Pancreas (tissue), 10 donors: ENCODE measurements around the gene SSTR1. TPM values are rescaled to one million over a fixed set of nuclear protein-coding genes. Genes with fewer than 3 reads are reported as not detected.
A peak's percentile ranks its signal among the peaks of the same experiment; 100 is the strongest.

Experiments used
- ATAC-seq, 4 donors: fragments of 200-7000 bp; cut with Tn5 transposase; one replicate each; pipeline versions ENCODE4 v1.8.0 to v1.9.1; 2020; ENCODE audit warnings: mild to moderate bottlenecking in 4 of 4, moderate library complexity in 4 of 4
- DNase-seq, 6 donors: peaks; one replicate each; pipeline ENCODE4 v3.0.0-alpha.2; 2020
- FAIRE-seq: peaks from 2 replicates; lab custom pipeline; 2012; peaks lifted over from hg19 to GRCh38; lab: Jason Lieb, UNC
- H3K27ac ChIP-seq, 4 donors: fragments of 200-600 bp; sonication (generic); 1 replicate in 3 of 4; 2 replicates in 1 of 4; pipeline versions ENCODE4 v1.5.0 to v1.8.0; 2020
- H3K27me3 ChIP-seq, 4 donors: fragments of 200-600 bp; one replicate each; pipeline ENCODE4 v1.8.0; 2021
- H3K36me3 ChIP-seq, 3 donors: fragments of 200-600 bp; sonication (generic) in 1 of 3; one replicate each; pipeline versions ENCODE4 v1.5.0 to v1.8.0; 2020 to 2021
- H3K4me1 ChIP-seq, 3 donors: fragments of 200-600 bp; one replicate each; pipeline ENCODE4 v1.8.0; 2021
- H3K4me3 ChIP-seq, 4 donors: fragments of 200-600 bp; sonication (generic) in 2 of 4; one replicate each; pipeline versions ENCODE4 v1.5.0 to v1.8.0; 2020 to 2021
- H3K9me3 ChIP-seq, 4 donors: fragments of 200-600 bp; one replicate each; pipeline ENCODE4 v1.8.0; 2021
- CTCF ChIP-seq, 4 donors: fragments of 200-600 bp; sonication (generic) in 3 of 4; IDR thresholded peaks; one replicate each; pipeline versions ENCODE4 v1.5.0 to v1.8.0; 2021; ENCODE audit warnings: antibody characterized with exemption in 4 of 4
- WGBS, 2 donors: extraction: QIAGEN DNeasy Blood & Tissue Kit; methylation state at CpG; one replicate each; pipeline ENCODE4 v1.1.7; 2013; 5-methylcytosine and 5-hydroxymethylcytosine counted together
- intact Hi-C, 3 donors: fragments of 100-400 bp; cut with DNase I; formaldehyde crosslinking; loops; one replicate each; pipeline versions ENCODE4 v1.11.1 to v1.14.2; 2022
- polyA plus RNA-seq, 2 donors: library from polyadenylated mRNA; stranded (reverse); fragments of 200-250 nt; gene quantifications; one replicate each; pipeline ENCODE4 v1.2.3, GENCODE V29; 2013
- total RNA-seq, 6 donors: library from RNA; stranded (reverse); fragmentation: NEBNext Ultra II Directional in 4 of 6; extraction: Animal tissue kit (Norgen Biotek cat#: 25700) in 4 of 6; gene quantifications; one replicate each; pipeline versions ENCODE4 v1.2.1 to v1.2.4, GENCODE V29; 2021 to 2023
- donor health status: healthy with polysubstance abuse.
- donor health status: DM: no; HTN: no; CAD: no; lungs with moderate emphysema.
- donor health status: DM: no; HTN: no; CAD: no.
- donor health status: control.
- donor health status: control.
- donor health status: Bipolar disorder and iron deficiency.
- donor health status: DM: yes; HTN: yes; CAD: no.
- donor health status: DM: no; HTN: no; CAD: no.
- donor health status: DM: no; HTN: no; CAD: no.
- donor health status: DM: yes; HTN: yes; CAD: no.

The SSTR1 gene
- total and polyA plus RNA-seq, 8 donors: 0.95 to 8.1 (median 2.1) TPM

- H3K4me1 ChIP-seq: no peaks in the 10 kb centered on the region
- no peaks in the 10 kb centered on the region for H3K27me3 ChIP-seq
- ATAC-seq: no peak
- no peak overlapping the region for H3K27ac ChIP-seq
- no peak for DNase-seq
- intact Hi-C loops: no loop called here
- no peaks in the 10 kb centered on the region for H3K36me3 ChIP-seq
- H3K4me3 ChIP-seq: no peak overlapping the region
- H3K9me3 ChIP-seq: no peaks in the 10 kb centered on the region
- FAIRE-seq: no peak
- no peak for TF ChIP-seq CTCF (IDR thresholded peaks at IDR 0.05)
Observed at GRCh38 chr14:38238878-38239277, 31.2 kb downstream of the SSTR1 start.

GRCh38 chr14:38243696-38244240 is 36.1 kb downstream of the SSTR1 start:
- no peak for ATAC-seq
- Histone ChIP-seq H3K9me3 (no peaks in the 10 kb centered on the region), H3K27ac (no peak overlapping the region), H3K36me3 (no peaks in the 10 kb centered on the region), H3K4me1 (no peaks in the 10 kb centered on the region), H3K4me3 (no peak overlapping the region), H3K27me3 (no peaks in the 10 kb centered on the region)
- WGBS, 2 donors: 77 to 81% methylated on average over 1 of the region's 1 CpG
- no peak for DNase-seq
- intact Hi-C loops: no loop called here
- no peak for TF ChIP-seq CTCF (IDR thresholded peaks at IDR 0.05)
- FAIRE-seq: no peak

- H3K36me3 ChIP-seq: no peaks in the 10 kb centered on the region
- 89 to 97% methylated on average over 3 of the region's 3 CpGs for WGBS, 2 donors
- no peak for TF ChIP-seq CTCF (IDR thresholded peaks at IDR 0.05)
- H3K4me1 ChIP-seq: no peaks in the 10 kb centered on the region
- no peaks in the 10 kb centered on the region for H3K9me3 ChIP-seq
- FAIRE-seq (no peak), DNase-seq (no peak), ATAC-seq (no peak)
- H3K27me3 ChIP-seq: no peaks in the 10 kb centered on the region
- H3K4me3 ChIP-seq: no peak overlapping the region
- intact Hi-C loops: no loop called here
- H3K27ac ChIP-seq: no peak overlapping the region
Observed at GRCh38 chr14:38248321-38249028, 40.8 kb downstream of the SSTR1 start.

- no peak for TF ChIP-seq CTCF (IDR thresholded peaks at IDR 0.05)
- Histone ChIP-seq H3K27ac (no peak overlapping the region), H3K27me3 (no peaks in the 10 kb centered on the region), H3K4me3 (peak overlapping the region in 1 of 4 donors; percentile 2), H3K4me1 (no peaks in the 10 kb centered on the region), H3K9me3 (no peaks in the 10 kb centered on the region), H3K36me3 (no peaks in the 10 kb centered on the region)
- FAIRE-seq: no peak
- no peak for DNase-seq
- ATAC-seq: no peak
- intact Hi-C loops: no loop called here
Observed at GRCh38 chr14:38250331-38250730, 42.6 kb downstream of the SSTR1 start.

- H3K27ac ChIP-seq: no peak overlapping the region
- TF ChIP-seq CTCF (IDR thresholded peaks at IDR 0.05): no peak
- no peak overlapping the region for H3K4me3 ChIP-seq
- WGBS, 2 donors: 64 to 82% methylated on average over 4 of the region's 4 CpGs
- FAIRE-seq: no peak
- DNase-seq: no peak
- ATAC-seq: no peak
- no peaks in the 10 kb centered on the region for H3K27me3 ChIP-seq
- intact Hi-C loops: no loop called here
- H3K9me3 ChIP-seq: no peaks in the 10 kb centered on the region
- no peaks in the 10 kb centered on the region for H3K36me3 ChIP-seq
- no peaks in the 10 kb centered on the region for H3K4me1 ChIP-seq
Observed at GRCh38 chr14:38252066-38252710, 44.5 kb downstream of the SSTR1 start.
